ENCODE results near the gene ORAI3. TPM values are rescaled to one million over a fixed set of nuclear protein-coding genes. Genes with fewer than 3 reads are reported as not detected.

The ORAI3 gene
- total RNA-seq, 4 donors from 2014 or later = 10.3 to 15.6 (median 12.5) TPM

GRCh38 chr16:30972872-30973271 is 24.0 kb downstream of the ORAI3 start:
- Histone ChIP-seq H3K36me3 (peaks cover 5 to 100% of the 10 kb centered on the region in 2 donors), H3K27ac (no peak overlapping the region), H3K4me3 (no peak overlapping the region), H3K4me1 (no peaks in the 10 kb centered on the region), H3K27me3 (no peaks in the 10 kb centered on the region), H3K9me3 (no peaks in the 10 kb centered on the region)
- in situ Hi-C loops (cut with MboI; ENCODE audit: low sequenced_read_pairs in 4 of 4) (loop anchor here in 1 of 4 donors (25.0 kb wide), 1 partner anchor 464 kb away; the partner anchor contains the start of genes COX6A2 and ZNF843), intact Hi-C loops (cut with DNase I; ENCODE audit: low total_unique reads) (no loop called here)
- no peak for DNase-seq
- ATAC-seq = no peak
- no peak for TF ChIP-seq POLR2A (IDR thresholded peaks at IDR 0.05)
- no peak for TF ChIP-seq CTCF (IDR thresholded peaks at IDR 0.05 in 4 of 5, conservative IDR thresholded peaks at IDR 0.05 in 1 of 5)

- Histone ChIP-seq H3K36me3 (peaks cover 2 to 90% of the 10 kb centered on the region in 2 donors), H3K4me1 (no peaks in the 10 kb centered on the region), H3K4me3 (no peak overlapping the region), H3K9me3 (no peaks in the 10 kb centered on the region), H3K27ac (no peak overlapping the region), H3K27me3 (no peaks in the 10 kb centered on the region)
- no peak for TF ChIP-seq POLR2A (IDR thresholded peaks at IDR 0.05)
- no peak for TF ChIP-seq CTCF (IDR thresholded peaks at IDR 0.05 in 4 of 5, conservative IDR thresholded peaks at IDR 0.05 in 1 of 5)
- no peak for DNase-seq
- ATAC-seq = no peak
- intact Hi-C loops (cut with DNase I; ENCODE audit: low total_unique reads) = no loop called here
- in situ Hi-C loops (cut with MboI; ENCODE audit: low sequenced_read_pairs in 4 of 4) = loop anchor here in 1 of 4 donors (25.0 kb wide), 1 partner anchor 463 kb away; the partner anchor contains the start of genes COX6A2 and ZNF843
Measured at GRCh38 chr16:30974348-30974747, 25.5 kb downstream of the ORAI3 start.

- TF ChIP-seq CTCF (IDR thresholded peaks at IDR 0.05 in 4 of 5, conservative IDR thresholded peaks at IDR 0.05 in 1 of 5) = no peak
- TF ChIP-seq POLR2A (IDR thresholded peaks at IDR 0.05) = no peak
- peaks cover under 1 to 90% of the 10 kb centered on the region in 2 donors for H3K36me3 ChIP-seq
- no peak for ATAC-seq
- no peaks in the 10 kb centered on the region for H3K4me1 ChIP-seq
- no peaks in the 10 kb centered on the region for H3K27me3 ChIP-seq
- no peak for DNase-seq
- intact Hi-C loops (cut with DNase I; ENCODE audit: low total_unique reads) (no loop called here), in situ Hi-C loops (cut with MboI; ENCODE audit: low sequenced_read_pairs in 4 of 4) (loop anchor here in 3 of 4 donors (25.0 kb wide), 4 partner anchors 111 to 886 kb away; partner anchors contain the start of genes ZNF267 (in 3 of the 3), COX6A2 (in 1 of the 3), PRSS36 (in 1 of the 3) and PRSS53 (in 1 of the 3))
- H3K4me3 ChIP-seq = no peak overlapping the region
- no peaks in the 10 kb centered on the region for H3K9me3 ChIP-seq
- H3K27ac ChIP-seq = no peak overlapping the region
Measured at GRCh38 chr16:30976486-30976885, 27.6 kb downstream of the ORAI3 start.

- intact Hi-C loops (cut with DNase I; ENCODE audit: low total_unique reads) = no loop called here
- TF ChIP-seq CTCF (IDR thresholded peaks at IDR 0.05 in 4 of 5, conservative IDR thresholded peaks at IDR 0.05 in 1 of 5) (no peak), POLR2A (IDR thresholded peaks at IDR 0.05) (no peak)
- no peak overlapping the region for H3K27ac ChIP-seq
- H3K36me3 ChIP-seq = peaks cover 0 to 84% of the 10 kb centered on the region in 2 donors
- H3K4me3 ChIP-seq = no peak overlapping the region
- ATAC-seq (no peak), DNase-seq (no peak)
- H3K27me3 ChIP-seq = no peaks in the 10 kb centered on the region
- no peaks in the 10 kb centered on the region for H3K9me3 ChIP-seq
- in situ Hi-C loops (cut with MboI; ENCODE audit: low sequenced_read_pairs in 4 of 4) = loop anchor here in 3 of 4 donors (25.0 kb wide), 4 partner anchors 110 to 885 kb away; partner anchors contain the start of genes ZNF267 (in 3 of the 3), COX6A2 (in 1 of the 3), PRSS36 (in 1 of the 3) and PRSS53 (in 1 of the 3)
- no peaks in the 10 kb centered on the region for H3K4me1 ChIP-seq
Measured at GRCh38 chr16:30977502-30977901, 28.6 kb downstream of the ORAI3 start.

All from gastrocnemius medialis (tissue), 4 donors.